VCaP (cell line): ENCODE data around the gene LDAH.

ENCODE experiments used
- H3K27ac ChIP-seq: fragments of 450-650 bp; 2 replicates; pipeline ENCODE4 v1.5.1; 2017
- TF ChIP-seq, protein P1 (sequence below): fragments of 450-650 bp; conservative IDR thresholded peaks from 2 replicates; pipeline ENCODE4 v1.5.1; 2017; ENCODE audit warnings: mild to moderate bottlenecking, moderate library complexity

LDAH gene

DNA sequence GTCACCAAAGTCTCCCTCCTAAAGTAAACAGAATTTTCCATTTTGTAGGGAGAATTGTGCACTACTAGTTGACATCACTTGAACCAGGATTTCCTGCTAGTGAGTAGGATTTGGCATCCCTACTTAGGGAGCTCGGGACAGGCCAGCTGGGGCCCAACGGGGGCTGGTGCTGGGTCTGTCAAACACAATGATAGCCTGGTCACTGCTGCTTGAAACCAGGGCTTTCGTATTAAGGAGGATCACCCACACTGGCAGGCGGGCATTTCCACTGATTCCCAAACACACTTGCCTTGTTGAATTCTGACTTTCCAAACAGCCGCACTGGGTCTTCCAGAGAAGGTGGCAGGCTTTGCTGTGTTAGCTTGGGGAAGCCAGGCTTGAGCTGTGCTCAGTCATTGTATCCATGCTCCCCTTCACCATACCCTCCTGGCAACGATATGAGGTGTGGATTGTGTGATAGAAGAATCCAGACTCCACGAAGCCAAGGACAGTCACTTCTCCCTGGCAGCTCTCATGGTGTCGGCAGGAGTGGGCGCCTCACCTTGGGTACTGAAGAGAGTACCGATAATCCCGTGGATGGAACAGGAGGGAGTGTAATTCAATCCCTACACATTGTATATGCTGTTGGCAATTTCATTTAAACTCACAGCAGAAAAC lies 148.5 kb downstream of the LDAH start:
- TF ChIP-seq, protein P1, sequence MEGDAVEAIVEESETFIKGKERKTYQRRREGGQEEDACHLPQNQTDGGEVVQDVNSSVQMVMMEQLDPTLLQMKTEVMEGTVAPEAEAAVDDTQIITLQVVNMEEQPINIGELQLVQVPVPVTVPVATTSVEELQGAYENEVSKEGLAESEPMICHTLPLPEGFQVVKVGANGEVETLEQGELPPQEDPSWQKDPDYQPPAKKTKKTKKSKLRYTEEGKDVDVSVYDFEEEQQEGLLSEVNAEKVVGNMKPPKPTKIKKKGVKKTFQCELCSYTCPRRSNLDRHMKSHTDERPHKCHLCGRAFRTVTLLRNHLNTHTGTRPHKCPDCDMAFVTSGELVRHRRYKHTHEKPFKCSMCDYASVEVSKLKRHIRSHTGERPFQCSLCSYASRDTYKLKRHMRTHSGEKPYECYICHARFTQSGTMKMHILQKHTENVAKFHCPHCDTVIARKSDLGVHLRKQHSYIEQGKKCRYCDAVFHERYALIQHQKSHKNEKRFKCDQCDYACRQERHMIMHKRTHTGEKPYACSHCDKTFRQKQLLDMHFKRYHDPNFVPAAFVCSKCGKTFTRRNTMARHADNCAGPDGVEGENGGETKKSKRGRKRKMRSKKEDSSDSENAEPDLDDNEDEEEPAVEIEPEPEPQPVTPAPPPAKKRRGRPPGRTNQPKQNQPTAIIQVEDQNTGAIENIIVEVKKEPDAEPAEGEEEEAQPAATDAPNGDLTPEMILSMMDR, result no peak
- no peak overlapping the region for H3K27ac ChIP-seq

DNA sequence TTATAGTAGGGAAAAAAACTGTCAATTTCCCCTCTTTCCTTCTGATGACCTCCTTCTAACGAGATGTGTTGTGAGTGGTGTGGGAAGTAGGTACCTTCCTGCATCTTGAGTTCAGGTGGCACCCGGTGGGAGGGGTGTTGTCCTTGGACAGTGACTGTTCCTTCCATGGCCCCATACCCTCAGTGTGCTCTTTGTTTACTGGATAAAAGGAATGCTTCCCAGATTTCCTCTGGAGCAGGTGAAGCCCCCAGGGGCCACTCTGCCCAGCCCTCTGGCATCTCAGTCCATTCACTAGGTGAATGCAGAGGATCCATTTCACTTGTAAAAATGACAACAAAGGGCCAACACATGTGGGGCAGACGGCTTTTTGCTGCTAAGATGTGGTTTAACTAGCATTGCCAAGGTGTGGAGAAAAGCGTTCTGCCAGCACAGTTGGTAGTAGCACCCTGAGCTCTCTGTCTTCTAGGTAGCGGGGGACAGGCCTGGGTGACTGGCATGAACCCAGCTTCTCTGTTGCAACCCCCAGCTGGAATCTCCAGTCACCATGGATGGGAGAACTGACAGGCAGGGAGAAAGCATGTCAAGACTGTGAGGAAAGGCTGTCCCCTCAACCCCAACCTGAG lies 149.1 kb downstream of the LDAH start:
- TF ChIP-seq, protein P1, result no peak

DNA sequence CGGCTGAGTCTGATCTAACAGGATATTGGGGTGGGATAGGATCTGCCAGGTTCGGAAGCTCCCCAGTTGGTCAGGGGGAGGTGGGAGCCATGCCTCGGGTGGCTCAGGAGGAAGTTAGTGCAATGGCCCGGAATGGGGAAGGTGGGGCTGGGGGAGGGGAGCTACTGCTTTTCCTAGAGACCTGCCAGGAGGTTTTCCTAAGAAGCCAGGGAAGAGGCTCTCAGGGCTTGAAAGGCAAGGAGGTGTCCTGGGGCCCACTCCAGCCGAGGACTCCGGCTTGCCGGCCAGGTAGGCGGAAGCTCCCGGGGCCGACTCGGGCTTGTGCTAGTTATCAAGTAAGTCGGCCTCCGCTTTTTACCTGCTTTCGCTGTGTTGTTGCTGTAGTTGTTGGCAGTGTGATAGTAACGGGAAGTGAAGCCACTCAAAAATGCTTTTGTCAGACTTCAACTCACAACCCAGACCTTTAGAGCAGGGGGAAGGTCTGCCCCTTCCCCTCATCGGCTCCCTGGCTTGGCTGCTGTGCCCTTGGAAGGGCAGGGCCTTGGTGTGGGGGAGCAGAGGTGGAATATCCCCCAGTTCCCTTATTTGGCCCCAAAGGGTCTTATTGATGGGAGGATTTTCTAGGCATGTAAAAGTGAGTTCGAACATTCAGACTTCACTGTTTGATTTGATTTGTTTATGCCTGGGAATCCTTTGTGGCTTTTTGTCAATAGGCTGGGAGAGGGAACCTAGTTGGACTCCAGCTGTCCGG lies 150.5 kb downstream of the LDAH start:
- TF ChIP-seq, protein P1, result no peak
- H3K27ac ChIP-seq, result no peak overlapping the region

More for the DNA sequence above, 149.1 kb downstream of the LDAH start:
- H3K27ac ChIP-seq, result no peak overlapping the region

DNA sequence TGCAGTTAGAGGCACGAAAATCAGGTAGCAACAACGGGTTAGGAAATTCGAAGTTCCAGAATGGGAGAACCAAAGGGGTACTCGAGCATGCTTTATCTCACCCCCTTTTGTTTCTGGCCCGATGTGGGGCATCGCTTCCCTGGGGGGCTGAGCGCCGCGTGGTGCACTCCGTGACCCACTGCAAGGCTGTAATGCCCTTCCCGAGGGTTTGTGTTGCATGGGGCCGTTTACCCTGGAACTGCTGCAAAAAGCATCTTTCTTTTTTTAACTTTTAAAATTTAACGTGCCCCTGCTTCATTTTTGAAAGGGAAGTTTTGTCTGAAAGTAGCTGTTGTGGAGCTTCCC lies 151.2 kb downstream of the LDAH start:
- no peak overlapping the region for H3K27ac ChIP-seq
- TF ChIP-seq, protein P1, result no peak

DNA sequence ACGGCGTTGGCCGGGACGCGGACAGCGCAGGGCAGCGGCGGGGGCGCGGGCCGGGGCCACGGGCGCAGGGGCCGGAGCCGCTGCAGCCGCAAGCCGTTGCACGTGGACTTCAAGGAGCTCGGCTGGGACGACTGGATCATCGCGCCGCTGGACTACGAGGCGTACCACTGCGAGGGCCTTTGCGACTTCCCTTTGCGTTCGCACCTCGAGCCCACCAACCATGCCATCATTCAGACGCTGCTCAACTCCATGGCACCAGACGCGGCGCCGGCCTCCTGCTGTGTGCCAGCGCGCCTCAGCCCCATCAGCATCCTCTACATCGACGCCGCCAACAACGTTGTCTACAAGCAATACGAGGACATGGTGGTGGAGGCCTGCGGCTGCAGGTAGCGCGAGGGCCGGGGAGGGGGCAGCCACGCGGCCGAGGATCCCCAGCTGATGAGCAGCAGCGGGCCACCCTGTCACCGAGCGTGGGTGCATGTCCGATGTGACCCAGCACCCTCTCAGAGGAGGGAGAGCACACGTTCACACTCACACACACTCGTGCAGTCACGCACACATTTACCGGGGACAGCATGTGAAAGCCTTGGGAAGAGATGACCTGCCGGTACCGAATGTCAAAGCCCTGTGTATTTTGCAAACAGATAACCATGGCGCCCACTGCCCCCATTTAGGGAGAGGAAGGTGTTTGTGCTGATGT lies 151.7 kb downstream of the LDAH start:
- TF ChIP-seq, protein P1, result no peak
- H3K27ac ChIP-seq, result no peak overlapping the region

DNA sequence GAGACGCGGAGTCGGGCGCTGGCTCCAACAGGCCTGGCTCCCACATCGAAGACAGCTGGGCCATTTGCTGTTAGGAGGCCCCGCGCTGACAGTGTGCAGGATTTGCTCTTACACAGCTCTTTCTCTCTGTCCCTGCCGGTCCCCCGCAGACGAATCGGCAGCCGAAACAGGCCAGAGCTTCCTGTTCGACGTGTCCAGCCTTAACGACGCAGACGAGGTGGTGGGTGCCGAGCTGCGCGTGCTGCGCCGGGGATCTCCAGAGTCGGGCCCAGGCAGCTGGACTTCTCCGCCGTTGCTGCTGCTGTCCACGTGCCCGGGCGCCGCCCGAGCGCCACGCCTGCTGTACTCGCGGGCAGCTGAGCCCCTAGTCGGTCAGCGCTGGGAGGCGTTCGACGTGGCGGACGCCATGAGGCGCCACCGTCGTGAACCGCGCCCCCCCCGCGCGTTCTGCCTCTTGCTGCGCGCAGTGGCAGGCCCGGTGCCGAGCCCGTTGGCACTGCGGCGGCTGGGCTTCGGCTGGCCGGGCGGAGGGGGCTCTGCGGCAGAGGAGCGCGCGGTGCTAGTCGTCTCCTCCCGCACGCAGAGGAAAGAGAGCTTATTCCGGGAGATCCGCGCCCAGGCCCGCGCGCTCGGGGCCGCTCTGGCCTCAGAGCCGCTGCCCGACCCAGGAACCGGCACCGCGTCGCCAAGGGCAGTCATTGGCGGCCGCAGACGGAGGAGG lies 152.4 kb downstream of the LDAH start:
- TF ChIP-seq, protein P1, result no peak
- H3K27ac ChIP-seq, result no peak overlapping the region
